D721Med (cell line): ENCODE data around the gene DEAF1.
"Not testable (repeated sequence)": the region's sequence is repeated elsewhere in the genome, so short reads cannot be mapped to it uniquely, and the experiment has no call there.

Experiments
- DNase-seq: peaks from one replicate; pipeline ENCODE4 v3.0.0; 2011; ENCODE audit warnings: low spot score; ENCODE audit not compliant: insufficient read length
- FAIRE-seq: peaks from 2 replicates; lab custom pipeline; 2011; peaks lifted over from hg19 to GRCh38; lab: Jason Lieb, UNC
- CTCF ChIP-seq: IDR thresholded peaks from 2 replicates; pipeline ENCODE4 v1.5.1; 2012; ENCODE audit warnings: mild to moderate bottlenecking, control low read depth; ENCODE audit not compliant: insufficient read depth; ENCODE audit errors: missing control alignments

DEAF1 gene

GRCh38 chr11:691710-692590 is 3.1 kb downstream of the DEAF1 start:
- no peak for DNase-seq
- FAIRE-seq = no peak
- no peak for TF ChIP-seq CTCF

- DNase-seq = no peak
- TF ChIP-seq CTCF = no peak
- FAIRE-seq = no peak
Measured at GRCh38 chr11:690738-691633, 4.0 kb downstream of the DEAF1 start.

GRCh38 chr11:690244-690643 is 4.8 kb downstream of the DEAF1 start:
- DNase-seq, FAIRE-seq: not testable (repeated sequence)

GRCh38 chr11:689625-690024 is 5.4 kb downstream of the DEAF1 start:
- no peak for DNase-seq
- FAIRE-seq = no peak
- TF ChIP-seq CTCF = no peak

GRCh38 chr11:688681-689080 is 6.3 kb downstream of the DEAF1 start:
- FAIRE-seq = no peak
- DNase-seq = no peak
- TF ChIP-seq CTCF = no peak

GRCh38 chr11:687751-688150 is 7.3 kb downstream of the DEAF1 start:
- no peak for DNase-seq

More at GRCh38 chr11:687751-688150, 7.3 kb downstream of the DEAF1 start:
- no peak for TF ChIP-seq CTCF
- no peak for FAIRE-seq
